ENCODE results near the gene FOLH1.
"Not testable (repeated sequence)": the region's sequence is repeated elsewhere in the genome, so short reads cannot be mapped to it uniquely, and the experiment has no call there.

GRCh38 chr11:49174691-49175366, 33.6 kb downstream of the FOLH1 start:
- TF ChIP-seq CTCF (conservative IDR thresholded peaks at IDR 0.05; ENCODE audit: low read length); EZH2phosphoT487 (IDR thresholded peaks at IDR 0.05; ENCODE audit: borderline replicate concordance): not testable (repeated sequence)
